Measurements from ENCODE around the gene UBL7.

GRCh38 chr15:74500401-74500800 lies 39.4 kb upstream of the UBL7 start:
- TF ChIP-seq CTCF (IDR thresholded peaks at IDR 0.05; ENCODE audit: low read depth, low read length, poor library complexity, severe bottlenecking) (no peak), EZH2phosphoT487 (IDR thresholded peaks at IDR 0.05; ENCODE audit: borderline replicate concordance, low read length) (no peak)
